Tibial artery (tissue), 4 donors: ENCODE results near the gene PNMA6A.

Experiments used
- DNase-seq, 2 donors: peaks; one replicate each; pipeline ENCODE4 v3.0.0-alpha.2; 2019
- H3K27ac ChIP-seq, 2 donors: fragments of 200-600 bp; sonication (generic) in 1 of 2; 1 replicate in 1 of 2; 2 replicates in 1 of 2; pipeline ENCODE4 v1.5.1; 2018 to 2019; ENCODE audit warnings: mild to moderate bottlenecking in 1 of 2
- H3K27me3 ChIP-seq, 2 donors: fragments of 200-600 bp; sonication (generic) in 1 of 2; one replicate each; pipeline versions ENCODE4 v1.5.1 to v1.6.0; 2016 to 2019
- H3K36me3 ChIP-seq, 3 donors: fragments of 200-600 bp; sonication (generic) in 2 of 3; one replicate each; pipeline ENCODE4 v1.5.1; 2016 to 2019; ENCODE audit warnings: mild to moderate bottlenecking in 2 of 3
- H3K4me1 ChIP-seq, 4 donors: fragments of 200-600 bp; sonication (generic) in 2 of 4; 1 replicate in 3 of 4; 2 replicates in 1 of 4; pipeline ENCODE4 v1.5.1; 2016 to 2019
- H3K4me3 ChIP-seq, 2 donors: fragments of 200-600 bp; sonication (generic) in 1 of 2; 1 replicate in 1 of 2; 2 replicates in 1 of 2; pipeline ENCODE4 v1.5.1; 2018 to 2019; ENCODE audit warnings: mild to moderate bottlenecking in 2 of 2
- H3K9me3 ChIP-seq, 3 donors: fragments of 200-600 bp; sonication (generic) in 1 of 3; one replicate each; pipeline ENCODE4 v1.5.1; 2016 to 2019
- intact Hi-C: fragments of 100-400 bp; cut with DNase I; formaldehyde crosslinking; loops from one replicate; pipeline ENCODE4 v1.15.0; 2023; ENCODE audit warnings: low total_unique reads
- TF ChIP-seq, protein P1 (sequence below), 2 experiments: fragments of 200-600 bp in 1 of 2; fragments of 450-650 bp in 1 of 2; IDR thresholded peaks; one replicate each; pipeline ENCODE4 v1.5.1; 2017 to 2019; ENCODE audit warnings: antibody characterized with exemption in 2 of 2, mild to moderate bottlenecking in 1 of 2, moderate library complexity in 1 of 2

Gene PNMA6A

DNA sequence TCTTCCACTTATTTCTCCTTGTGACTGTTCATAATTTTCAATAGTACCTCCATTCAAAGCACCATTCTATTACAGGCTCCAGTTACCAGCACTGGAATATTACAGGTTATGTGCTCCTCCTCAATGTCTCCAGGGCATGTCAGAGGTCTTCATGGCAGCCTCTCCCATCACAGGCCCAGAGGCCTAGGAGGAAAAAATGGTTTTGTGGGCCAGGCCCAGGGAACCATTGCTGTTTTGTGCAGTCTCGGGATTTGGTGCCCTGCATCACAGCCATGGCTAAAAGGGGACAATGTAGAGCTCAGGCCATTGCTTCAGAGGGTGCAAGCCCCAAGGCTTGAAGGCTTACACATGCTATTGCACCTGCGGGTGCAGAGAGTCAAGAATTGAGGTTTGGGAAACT is 23.2 kb upstream of the PNMA6A start:
- intact Hi-C loops = no loop called here
- TF ChIP-seq, protein P1, sequence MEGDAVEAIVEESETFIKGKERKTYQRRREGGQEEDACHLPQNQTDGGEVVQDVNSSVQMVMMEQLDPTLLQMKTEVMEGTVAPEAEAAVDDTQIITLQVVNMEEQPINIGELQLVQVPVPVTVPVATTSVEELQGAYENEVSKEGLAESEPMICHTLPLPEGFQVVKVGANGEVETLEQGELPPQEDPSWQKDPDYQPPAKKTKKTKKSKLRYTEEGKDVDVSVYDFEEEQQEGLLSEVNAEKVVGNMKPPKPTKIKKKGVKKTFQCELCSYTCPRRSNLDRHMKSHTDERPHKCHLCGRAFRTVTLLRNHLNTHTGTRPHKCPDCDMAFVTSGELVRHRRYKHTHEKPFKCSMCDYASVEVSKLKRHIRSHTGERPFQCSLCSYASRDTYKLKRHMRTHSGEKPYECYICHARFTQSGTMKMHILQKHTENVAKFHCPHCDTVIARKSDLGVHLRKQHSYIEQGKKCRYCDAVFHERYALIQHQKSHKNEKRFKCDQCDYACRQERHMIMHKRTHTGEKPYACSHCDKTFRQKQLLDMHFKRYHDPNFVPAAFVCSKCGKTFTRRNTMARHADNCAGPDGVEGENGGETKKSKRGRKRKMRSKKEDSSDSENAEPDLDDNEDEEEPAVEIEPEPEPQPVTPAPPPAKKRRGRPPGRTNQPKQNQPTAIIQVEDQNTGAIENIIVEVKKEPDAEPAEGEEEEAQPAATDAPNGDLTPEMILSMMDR (IDR thresholded peaks at IDR 0.05) = no peak

DNA sequence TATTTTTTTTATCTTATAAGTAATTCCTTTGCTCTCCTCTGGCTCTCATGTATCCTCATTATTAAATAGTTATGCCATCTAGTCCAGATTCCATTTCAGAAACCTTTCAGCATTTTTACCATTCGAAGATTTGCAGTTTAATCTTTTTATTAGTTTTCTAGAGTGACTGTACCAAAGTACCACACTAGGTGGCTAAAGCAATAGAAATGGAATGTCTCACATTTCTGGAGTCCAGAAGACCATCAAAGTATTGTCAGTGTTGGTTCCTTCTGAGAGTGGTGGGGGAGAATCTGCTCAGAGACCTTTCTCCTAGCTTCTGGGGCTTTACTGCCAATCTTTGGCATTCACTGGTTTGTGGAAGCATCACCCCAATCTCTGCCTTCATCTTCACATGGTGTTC is 19.7 kb upstream of the PNMA6A start:
- H3K9me3 ChIP-seq = peaks cover 0 to 12% (median 0%) of the 10 kb centered on the region in 3 donors
- no peak overlapping the region for H3K27ac ChIP-seq
- TF ChIP-seq, protein P1 (IDR thresholded peaks at IDR 0.05) = no peak
- H3K36me3 ChIP-seq = no peaks in the 10 kb centered on the region
- intact Hi-C loops = no loop called here
- no peak for DNase-seq
- H3K27me3 ChIP-seq = peaks cover 0 to 17% of the 10 kb centered on the region in 2 donors
- H3K4me1 ChIP-seq = peaks cover 0 to 13% (median 8%) of the 10 kb centered on the region in 4 donors
- no peak overlapping the region for H3K4me3 ChIP-seq

More for the DNA sequence above, 23.2 kb upstream of the PNMA6A start:
- H3K36me3 ChIP-seq = no peaks in the 10 kb centered on the region
- no peaks in the 10 kb centered on the region for H3K4me1 ChIP-seq
- no peak overlapping the region for H3K27ac ChIP-seq
- H3K4me3 ChIP-seq = no peak overlapping the region
- peaks cover 0 to 12% (median 0%) of the 10 kb centered on the region in 3 donors for H3K9me3 ChIP-seq
- no peaks in the 10 kb centered on the region for H3K27me3 ChIP-seq
- no peak for DNase-seq

DNA sequence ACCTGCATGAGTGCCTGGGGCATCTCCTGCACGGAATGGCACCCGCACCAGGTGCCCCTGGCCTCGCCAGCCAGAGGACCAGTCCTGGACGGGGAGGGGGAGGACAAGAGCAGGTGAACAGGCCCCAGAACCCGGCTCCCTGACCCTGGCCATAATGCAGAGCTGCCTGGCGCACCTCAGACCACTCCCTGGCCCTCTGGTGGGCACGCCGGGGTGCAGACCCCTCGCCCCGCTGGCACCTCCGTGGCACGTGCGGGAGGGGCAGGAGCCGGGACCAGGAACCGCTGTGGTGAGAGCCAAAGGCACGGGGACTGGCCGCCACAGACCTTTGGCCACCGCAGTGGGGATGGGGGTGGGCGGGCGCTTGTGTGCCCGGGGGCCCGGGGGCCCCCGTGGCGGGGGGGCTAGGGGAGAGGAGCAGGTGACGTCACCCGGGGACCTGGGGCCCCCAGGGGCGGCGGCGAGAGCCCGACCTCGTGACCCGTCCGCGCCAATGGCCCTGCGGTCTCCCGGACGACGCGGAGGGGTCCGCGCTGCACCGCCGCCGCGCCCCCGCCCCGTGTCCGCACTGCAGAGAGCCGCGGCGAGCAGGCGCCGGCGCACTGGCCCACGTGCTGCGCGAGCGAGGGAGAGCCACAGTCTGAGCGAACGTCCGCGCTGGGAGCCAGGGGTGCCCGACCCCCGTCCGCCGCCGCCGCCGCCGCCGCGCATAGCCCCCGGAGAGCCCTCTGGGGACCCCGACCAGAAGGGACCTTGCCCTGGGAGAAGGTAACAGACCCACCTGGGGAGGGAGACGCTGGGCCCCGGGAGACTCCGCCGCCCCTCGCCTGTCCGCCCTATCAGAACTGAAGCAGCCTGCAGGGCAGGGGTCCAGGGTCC is 16.1 kb upstream of the PNMA6A start, which contains the start of gene PNMA3:
Gene PNMA3 (plus strand): TSS at position 600 of the 879 bp plus-strand sequence. CDS start 586 bp downstream, outside the sequence.
- Histone ChIP-seq H3K27me3 (peaks cover 0 to 35% of the 10 kb centered on the region in 2 donors), H3K27ac (no peak within 1 kb of the TSS), H3K9me3 (no peaks in the 10 kb centered on the region), H3K4me1 (peaks cover 0 to 13% (median 8%) of the 10 kb centered on the region in 4 donors), H3K4me3 (peak within 1 kb of the TSS in 1 of 2 donors; percentile 38), H3K36me3 (no peaks in the 10 kb centered on the region)
- TF ChIP-seq, protein P1 (IDR thresholded peaks at IDR 0.05) = no peak
- no peak for DNase-seq
- intact Hi-C loops = no loop called here

DNA sequence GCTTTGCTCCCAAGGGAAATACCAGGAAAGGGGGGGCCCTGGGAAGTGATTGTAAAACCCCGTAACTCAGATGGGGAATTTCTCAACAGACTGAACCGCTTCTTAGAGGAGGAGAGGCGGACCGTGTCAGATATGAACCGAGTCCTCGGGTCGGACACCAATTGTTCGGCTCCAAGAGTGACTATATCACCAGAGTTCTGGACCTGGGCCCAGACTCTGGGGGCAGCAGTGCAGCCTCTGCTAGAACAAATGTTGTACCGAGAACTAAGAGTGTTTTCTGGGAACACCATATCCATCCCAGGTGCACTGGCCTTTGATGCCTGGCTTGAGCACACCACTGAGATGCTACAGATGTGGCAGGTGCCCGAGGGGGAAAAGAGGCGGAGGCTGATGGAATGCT is 15.0 kb upstream of the PNMA6A start:
- H3K4me3 ChIP-seq = no peak overlapping the region
- no peak for DNase-seq
- no peaks in the 10 kb centered on the region for H3K36me3 ChIP-seq
- no peak overlapping the region for H3K27ac ChIP-seq
- H3K27me3 ChIP-seq = peaks cover 0 to 35% of the 10 kb centered on the region in 2 donors
- H3K4me1 ChIP-seq = peaks cover 0 to 13% (median 8%) of the 10 kb centered on the region in 4 donors
- intact Hi-C loops = no loop called here
- H3K9me3 ChIP-seq = no peaks in the 10 kb centered on the region
- TF ChIP-seq, protein P1 (IDR thresholded peaks at IDR 0.05) = no peak

DNA sequence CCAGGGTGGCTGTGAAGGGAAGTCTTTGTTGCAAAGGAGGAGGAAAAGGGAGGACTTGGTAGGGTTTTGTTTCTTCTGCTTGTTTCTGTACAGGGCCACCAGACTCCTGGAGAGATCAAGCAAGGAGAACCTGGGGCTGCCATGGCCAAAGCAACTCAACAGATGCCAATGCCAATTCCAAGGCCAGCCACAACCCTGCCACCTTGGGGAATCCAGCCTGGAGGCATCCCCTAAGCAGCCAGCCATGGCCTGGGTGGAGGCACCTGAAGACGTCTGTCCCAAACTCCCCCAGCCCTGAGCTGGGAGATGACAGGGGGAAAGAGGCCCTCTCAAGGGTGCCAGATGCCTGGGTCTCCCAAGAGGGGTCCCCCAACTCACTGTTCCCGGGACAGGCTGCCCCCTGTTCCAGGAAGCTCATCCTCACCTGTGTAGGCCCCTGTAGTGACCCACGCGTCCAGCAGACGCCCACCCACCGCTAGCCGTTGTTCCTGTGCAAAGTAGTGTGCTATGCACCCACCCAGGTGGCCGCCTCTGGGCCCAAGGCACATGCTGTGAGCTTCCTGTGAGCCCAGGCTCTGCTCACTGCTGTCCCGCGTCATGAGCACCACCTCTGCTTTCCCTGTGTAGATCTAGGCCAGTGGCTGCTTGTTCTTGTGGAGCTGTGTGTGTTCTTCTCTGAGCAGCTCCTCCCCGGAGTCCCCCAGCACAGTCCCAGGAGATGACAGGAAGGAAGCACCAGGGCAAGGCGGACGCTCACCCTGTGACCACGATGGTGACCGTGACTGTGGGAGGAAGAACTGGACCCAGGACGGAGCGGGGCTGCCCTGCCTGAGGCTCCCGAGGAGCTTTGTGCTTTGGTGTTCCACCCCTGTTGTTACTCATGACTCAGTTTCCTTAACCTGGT is 12.8 kb upstream of the PNMA6A start:
- H3K27me3 ChIP-seq = peaks cover 0 to 35% of the 10 kb centered on the region in 2 donors
- DNase-seq = no peak
- no peaks in the 10 kb centered on the region for H3K36me3 ChIP-seq
- intact Hi-C loops = no loop called here
- H3K27ac ChIP-seq = no peak overlapping the region
- no peak overlapping the region for H3K4me3 ChIP-seq
- peaks cover 0 to 13% (median 8%) of the 10 kb centered on the region in 4 donors for H3K4me1 ChIP-seq
- TF ChIP-seq, protein P1 (IDR thresholded peaks at IDR 0.05) = no peak
- no peaks in the 10 kb centered on the region for H3K9me3 ChIP-seq
